Activated CD4-positive, alpha-beta T cell treated with anti-CD3 and anti-CD28 coated beads for 36 hours (primary cell): Measurements from ENCODE around the gene TRPC1. TPM values are rescaled to one million over a fixed set of nuclear protein-coding genes. Genes with fewer than 3 reads are reported as not detected.

ENCODE experiments used
- ATAC-seq: fragments of 200-7000 bp; cut with Tn5 transposase; one replicate; pipeline ENCODE4 v1.10.0; 2021; ENCODE audit warnings: mild to moderate bottlenecking, moderate library complexity
- CTCF ChIA-PET: fragments of 350-600 bp; sonication (Branson Sonifier 250); formaldehyde crosslinking; loops from one replicate; lab custom pipeline; 2021; ENCODE audit warnings: antibody characterized with exemption; lab: Charles Lee
- POLR2A ChIA-PET: fragments of 350-600 bp; sonication (Branson Sonifier 250); formaldehyde crosslinking; loops from one replicate; lab custom pipeline; 2021; ENCODE audit warnings: antibody characterized with exemption, inconsistent platforms; lab: Charles Lee
- DNase-seq: peaks from one replicate; pipeline ENCODE4 v3.0.0-alpha.2; 2020
- H3K27ac Mint-ChIP-seq: one replicate; pipeline ENCODE4 v1.8.0; 2021; ENCODE audit warnings: mixed read lengths
- H3K27me3 Mint-ChIP-seq: one replicate; pipeline ENCODE4 v1.8.0; 2021; ENCODE audit warnings: mixed read lengths
- H3K36me3 Mint-ChIP-seq: one replicate; pipeline ENCODE4 v1.8.0; 2021; ENCODE audit warnings: low read depth, mixed read lengths
- H3K4me1 Mint-ChIP-seq: one replicate; pipeline ENCODE4 v1.8.0; 2021; ENCODE audit warnings: mixed read lengths
- H3K4me3 Mint-ChIP-seq: one replicate; pipeline ENCODE4 v1.8.0; 2021; ENCODE audit warnings: mild to moderate bottlenecking, moderate library complexity, mixed read lengths
- H3K9me3 Mint-ChIP-seq: one replicate; pipeline ENCODE4 v1.8.0; 2021; ENCODE audit warnings: low read depth, mixed read lengths
- intact Hi-C, 2 experiments: fragments of 100-400 bp; cut with DNase I in 1 of 2; cut with micrococcal nuclease in 1 of 2; formaldehyde crosslinking; loops; one replicate each; pipeline versions ENCODE4 v1.14.2 to v1.15.1; 2022 to 2024; cut with DNase I, micrococcal nuclease
- total RNA-seq, 2 experiments: library from RNA; stranded (reverse); gene quantifications; one replicate each; pipeline ENCODE4 v1.2.3, GENCODE V29; 2021

The TRPC1 gene
- total RNA-seq, 2 experiments from 2014 or later = 4.7 to 6.2 TPM

GRCh38 chr3:142837526-142837925 lies 113.7 kb downstream of the TRPC1 start:
- H3K4me3 Mint-ChIP-seq = no peak overlapping the region
- ChIA-PET POLR2A (no interaction called here), CTCF (interaction anchor here (1.7 kb wide), 1 partner anchor 9 kb away, joined by 7 read pairs; no protein-coding TSS in a partner anchor)
- ATAC-seq (no peak), DNase-seq (no peak)
- H3K4me1 Mint-ChIP-seq = no peaks in the 10 kb centered on the region
- H3K27ac Mint-ChIP-seq = no peak overlapping the region
- intact Hi-C loops = no loop called here
- peaks cover 5% of the 10 kb centered on the region for H3K27me3 Mint-ChIP-seq
- no peaks in the 10 kb centered on the region for H3K9me3 Mint-ChIP-seq
- H3K36me3 Mint-ChIP-seq = no peaks in the 10 kb centered on the region

GRCh38 chr3:142839831-142840230 lies 116.0 kb downstream of the TRPC1 start:
- Mint-ChIP-seq H3K4me3 (no peak overlapping the region), H3K4me1 (peaks cover 2% of the 10 kb centered on the region), H3K9me3 (no peaks in the 10 kb centered on the region), H3K27me3 (peaks cover 4% of the 10 kb centered on the region), H3K36me3 (no peaks in the 10 kb centered on the region), H3K27ac (no peak overlapping the region)
- ChIA-PET CTCF (interaction anchor here (0.6 to 2.0 kb wide), 3 partner anchors 10 to 15 kb away, joined by 3 to 6 read pairs (median 6); no protein-coding TSS in a partner anchor), POLR2A (no interaction called here)
- intact Hi-C loops = loop anchor here (5.0 kb wide), 2 partner anchors 67 to 152 kb away; no protein-coding TSS in a partner anchor
- ATAC-seq = no peak
- no peak for DNase-seq

GRCh38 chr3:142844339-142844977 lies 120.6 kb downstream of the TRPC1 start:
- H3K4me1 Mint-ChIP-seq = peaks cover 2% of the 10 kb centered on the region
- intact Hi-C loops = loop anchor here (1.0 to 5.0 kb wide), 3 partner anchors 63 to 148 kb away; no protein-coding TSS in a partner anchor
- POLR2A ChIA-PET = interaction anchor here (0.6 kb wide), 1 partner anchor 103 kb away, joined by 4 read pairs; no protein-coding TSS in a partner anchor
- H3K9me3 Mint-ChIP-seq = no peaks in the 10 kb centered on the region
- ATAC-seq = peak; percentile 90
- no peak overlapping the region for H3K4me3 Mint-ChIP-seq
- H3K27ac Mint-ChIP-seq = no peak overlapping the region
- DNase-seq = no peak
- H3K36me3 Mint-ChIP-seq = no peaks in the 10 kb centered on the region
- CTCF ChIA-PET = interaction anchor here (0.7 to 2.0 kb wide), 4 partner anchors 9 to 164 kb away, joined by 3 to 13 read pairs (median 6); no protein-coding TSS in a partner anchor
- H3K27me3 Mint-ChIP-seq = peaks cover 4% of the 10 kb centered on the region

GRCh38 chr3:142846779-142847577 lies 123.1 kb downstream of the TRPC1 start:
- ChIA-PET CTCF (interaction anchor here (1.1 to 2.3 kb wide), 4 partner anchors 11 to 18 kb away, joined by 3 to 7 read pairs (median 4); no protein-coding TSS in a partner anchor), POLR2A (no interaction called here)
- Mint-ChIP-seq H3K36me3 (no peaks in the 10 kb centered on the region), H3K4me3 (no peak overlapping the region), H3K9me3 (no peaks in the 10 kb centered on the region), H3K4me1 (peaks cover 2% of the 10 kb centered on the region), H3K27me3 (peaks cover 5% of the 10 kb centered on the region), H3K27ac (no peak overlapping the region)
- DNase-seq (no peak), ATAC-seq (no peak)
- intact Hi-C loops = no loop called here

- intact Hi-C loops = no loop called here
- no peaks in the 10 kb centered on the region for H3K9me3 Mint-ChIP-seq
- CTCF ChIA-PET = interaction anchor here (1.2 kb wide), 1 partner anchor 11 kb away, joined by 3 read pairs; no protein-coding TSS in a partner anchor
These were observed 125.3 kb downstream of the TRPC1 start for GRCh38 chr3:142849148-142849547.

GRCh38 chr3:142850395-142851023 lies 126.7 kb downstream of the TRPC1 start:
- no peaks in the 10 kb centered on the region for H3K9me3 Mint-ChIP-seq
- intact Hi-C loops = no loop called here
- H3K4me3 Mint-ChIP-seq = no peak overlapping the region
- peaks cover 7% of the 10 kb centered on the region for H3K27me3 Mint-ChIP-seq
- CTCF ChIA-PET = interaction anchor here (0.6 to 1.0 kb wide), 2 partner anchors 21 to 144 kb away, joined by 3 to 4 read pairs; no protein-coding TSS in a partner anchor
- ATAC-seq = peak; percentile 96
- peak; percentile 49 for DNase-seq
- H3K36me3 Mint-ChIP-seq = no peaks in the 10 kb centered on the region
- POLR2A ChIA-PET = interaction anchor here (0.6 kb wide), 1 partner anchor 19 kb away, joined by 3 read pairs; no protein-coding TSS in a partner anchor
- H3K4me1 Mint-ChIP-seq = no peaks in the 10 kb centered on the region
- H3K27ac Mint-ChIP-seq = no peak overlapping the region

More at GRCh38 chr3:142849148-142849547, 125.3 kb downstream of the TRPC1 start:
- ATAC-seq (no peak), DNase-seq (no peak)
- POLR2A ChIA-PET = no interaction called here
- peaks cover 7% of the 10 kb centered on the region for H3K27me3 Mint-ChIP-seq
- H3K4me3 Mint-ChIP-seq = no peak overlapping the region
- H3K36me3 Mint-ChIP-seq = no peaks in the 10 kb centered on the region
- H3K27ac Mint-ChIP-seq = no peak overlapping the region
- peaks cover 2% of the 10 kb centered on the region for H3K4me1 Mint-ChIP-seq

- no peak overlapping the region for H3K4me3 Mint-ChIP-seq
- POLR2A ChIA-PET = no interaction called here
- H3K9me3 Mint-ChIP-seq = no peaks in the 10 kb centered on the region
- peaks cover 7% of the 10 kb centered on the region for H3K27me3 Mint-ChIP-seq
- DNase-seq = no peak
- no peak for ATAC-seq
- intact Hi-C loops = no loop called here
- CTCF ChIA-PET = no interaction called here
- H3K4me1 Mint-ChIP-seq = no peaks in the 10 kb centered on the region
- H3K36me3 Mint-ChIP-seq = no peaks in the 10 kb centered on the region
- H3K27ac Mint-ChIP-seq = no peak overlapping the region
These were observed 128.2 kb downstream of the TRPC1 start for GRCh38 chr3:142852009-142852408.

GRCh38 chr3:142853270-142854168 lies 129.7 kb downstream of the TRPC1 start:
- intact Hi-C loops = no loop called here
- Mint-ChIP-seq H3K9me3 (no peaks in the 10 kb centered on the region), H3K36me3 (no peaks in the 10 kb centered on the region), H3K27me3 (peaks cover 4% of the 10 kb centered on the region), H3K4me3 (no peak overlapping the region), H3K27ac (no peak overlapping the region), H3K4me1 (no peaks in the 10 kb centered on the region)
- ATAC-seq (no peak), DNase-seq (no peak)
- ChIA-PET CTCF (interaction anchor here (0.6 to 2.6 kb wide), 7 partner anchors 9 to 264 kb away, joined by 3 to 12 read pairs (median 4); no protein-coding TSS in a partner anchor), POLR2A (no interaction called here)

GRCh38 chr3:142857056-142857455 lies 133.2 kb downstream of the TRPC1 start:
- DNase-seq (no peak), ATAC-seq (no peak)
- ChIA-PET CTCF (interaction anchor here (1.2 to 1.4 kb wide), 2 partner anchors 10 to 29 kb away, joined by 3 to 8 read pairs; no protein-coding TSS in a partner anchor), POLR2A (no interaction called here)
- intact Hi-C loops = no loop called here
- Mint-ChIP-seq H3K27ac (no peak overlapping the region), H3K4me3 (no peak overlapping the region), H3K27me3 (peaks cover 15% of the 10 kb centered on the region), H3K4me1 (no peaks in the 10 kb centered on the region), H3K9me3 (no peaks in the 10 kb centered on the region), H3K36me3 (no peaks in the 10 kb centered on the region)
